ENCODE results near the gene PCDH9. TPM values are rescaled to one million over a fixed set of nuclear protein-coding genes. Genes with fewer than 3 reads are reported as not detected.

PCDH9 gene
- total RNA-seq, 1 donor from 2014 or later: 1.9 TPM

- Mint-ChIP-seq H3K4me1 (ENCODE audit: unreplicated experiment) (no peaks in the 10 kb centered on the region), H3K27ac (ENCODE audit: unreplicated experiment) (no peak overlapping the region), H3K4me3 (ENCODE audit: unreplicated experiment) (no peak overlapping the region), H3K27me3 (ENCODE audit: unreplicated experiment) (no peaks in the 10 kb centered on the region), H3K9me3 (ENCODE audit: unreplicated experiment) (no peaks in the 10 kb centered on the region), H3K36me3 (ENCODE audit: low read depth, unreplicated experiment) (no peaks in the 10 kb centered on the region)
- TF ChIP-seq CTCF (IDR thresholded peaks at IDR 0.05; ENCODE audit: unreplicated experiment): no peak
- DNase-seq (ENCODE audit: low spot score): no peak
Measured at GRCh38 chr13:66477816-66478215, 752.3 kb downstream of the PCDH9 start.

- TF ChIP-seq CTCF (IDR thresholded peaks at IDR 0.05; ENCODE audit: unreplicated experiment): no peak
- no peaks in the 10 kb centered on the region for H3K4me1 Mint-ChIP-seq (ENCODE audit: unreplicated experiment)
- no peaks in the 10 kb centered on the region for H3K36me3 Mint-ChIP-seq (ENCODE audit: low read depth, unreplicated experiment)
- no peak for DNase-seq (ENCODE audit: low spot score)
- H3K27ac Mint-ChIP-seq (ENCODE audit: unreplicated experiment): no peak overlapping the region
- H3K4me3 Mint-ChIP-seq (ENCODE audit: unreplicated experiment): no peak overlapping the region
- no peaks in the 10 kb centered on the region for H3K9me3 Mint-ChIP-seq (ENCODE audit: unreplicated experiment)
- H3K27me3 Mint-ChIP-seq (ENCODE audit: unreplicated experiment): no peaks in the 10 kb centered on the region
Measured at GRCh38 chr13:66475061-66475460, 755.1 kb downstream of the PCDH9 start.

- Mint-ChIP-seq H3K4me1 (ENCODE audit: unreplicated experiment) (no peaks in the 10 kb centered on the region), H3K9me3 (ENCODE audit: unreplicated experiment) (no peaks in the 10 kb centered on the region), H3K36me3 (ENCODE audit: low read depth, unreplicated experiment) (no peaks in the 10 kb centered on the region), H3K27me3 (ENCODE audit: unreplicated experiment) (no peaks in the 10 kb centered on the region), H3K27ac (ENCODE audit: unreplicated experiment) (no peak overlapping the region), H3K4me3 (ENCODE audit: unreplicated experiment) (no peak overlapping the region)
- DNase-seq (ENCODE audit: low spot score): no peak
- no peak for TF ChIP-seq CTCF (IDR thresholded peaks at IDR 0.05; ENCODE audit: unreplicated experiment)
Measured at GRCh38 chr13:66469745-66470144, 760.4 kb downstream of the PCDH9 start.

- H3K36me3 Mint-ChIP-seq (ENCODE audit: low read depth, unreplicated experiment): no peaks in the 10 kb centered on the region
- no peaks in the 10 kb centered on the region for H3K27me3 Mint-ChIP-seq (ENCODE audit: unreplicated experiment)
- no peaks in the 10 kb centered on the region for H3K9me3 Mint-ChIP-seq (ENCODE audit: unreplicated experiment)
- no peaks in the 10 kb centered on the region for H3K4me1 Mint-ChIP-seq (ENCODE audit: unreplicated experiment)
- no peak for TF ChIP-seq CTCF (IDR thresholded peaks at IDR 0.05; ENCODE audit: unreplicated experiment)
- H3K27ac Mint-ChIP-seq (ENCODE audit: unreplicated experiment): no peak overlapping the region
- no peak overlapping the region for H3K4me3 Mint-ChIP-seq (ENCODE audit: unreplicated experiment)
- no peak for DNase-seq (ENCODE audit: low spot score)
Measured at GRCh38 chr13:66468656-66469055, 761.5 kb downstream of the PCDH9 start.

- Mint-ChIP-seq H3K27me3 (ENCODE audit: unreplicated experiment) (no peaks in the 10 kb centered on the region), H3K4me1 (ENCODE audit: unreplicated experiment) (peaks cover 3% of the 10 kb centered on the region), H3K4me3 (ENCODE audit: unreplicated experiment) (no peak overlapping the region)
Measured at GRCh38 chr13:66462187-66462586, 767.9 kb downstream of the PCDH9 start.

More at GRCh38 chr13:66462187-66462586, 767.9 kb downstream of the PCDH9 start:
- TF ChIP-seq CTCF (IDR thresholded peaks at IDR 0.05; ENCODE audit: unreplicated experiment): no peak
- H3K9me3 Mint-ChIP-seq (ENCODE audit: unreplicated experiment): no peaks in the 10 kb centered on the region
- H3K36me3 Mint-ChIP-seq (ENCODE audit: low read depth, unreplicated experiment): no peaks in the 10 kb centered on the region
- peak overlapping the region; percentile 1 for H3K27ac Mint-ChIP-seq (ENCODE audit: unreplicated experiment)
- no peak for DNase-seq (ENCODE audit: low spot score)

Data from endothelial cell (in vitro differentiated cells).